ENCODE results near the gene MET.
A peak's percentile ranks its signal among the peaks of the same experiment; 100 is the strongest.

Gene MET

GRCh38 chr7:116708248-116708647, 36.3 kb downstream of the MET start:
- no peak for DNase-seq
- Histone ChIP-seq H3K27ac (peak overlapping the region; percentile 26), H3K36me3 (no peaks in the 10 kb centered on the region), H3K4me3 (ENCODE audit: low read depth, low read length) (no peak overlapping the region), H3K9me3 (ENCODE audit: severe bottlenecking) (no peaks in the 10 kb centered on the region), H3K27me3 (ENCODE audit: insufficient read depth, low read depth, severe bottlenecking) (no peaks in the 10 kb centered on the region)
- no peak for TF ChIP-seq CTCF (IDR thresholded peaks at IDR 0.05; ENCODE audit: low read depth, low read length)

GRCh38 chr7:116708861-116709260, 36.9 kb downstream of the MET start:
- DNase-seq = no peak
- no peak for TF ChIP-seq CTCF (IDR thresholded peaks at IDR 0.05; ENCODE audit: low read depth, low read length)
- Histone ChIP-seq H3K27ac (peak overlapping the region; percentile 26; the same call in 1 of the 2 replicates), H3K27me3 (ENCODE audit: insufficient read depth, low read depth, severe bottlenecking) (no peaks in the 10 kb centered on the region), H3K4me3 (ENCODE audit: low read depth, low read length) (no peak overlapping the region), H3K9me3 (ENCODE audit: severe bottlenecking) (no peaks in the 10 kb centered on the region), H3K36me3 (no peaks in the 10 kb centered on the region)

GRCh38 chr7:116709336-116709735, 37.3 kb downstream of the MET start:
- TF ChIP-seq CTCF (IDR thresholded peaks at IDR 0.05; ENCODE audit: low read depth, low read length) = no peak
- no peak for DNase-seq
- Histone ChIP-seq H3K27me3 (ENCODE audit: insufficient read depth, low read depth, severe bottlenecking) (no peaks in the 10 kb centered on the region), H3K4me3 (ENCODE audit: low read depth, low read length) (no peak overlapping the region), H3K9me3 (ENCODE audit: severe bottlenecking) (no peaks in the 10 kb centered on the region), H3K36me3 (no peaks in the 10 kb centered on the region), H3K27ac (no peak overlapping the region)

GRCh38 chr7:116710764-116711452, 38.9 kb downstream of the MET start:
- no peaks in the 10 kb centered on the region for H3K9me3 ChIP-seq (ENCODE audit: severe bottlenecking)
- no peaks in the 10 kb centered on the region for H3K36me3 ChIP-seq
- DNase-seq = no peak
- no peak overlapping the region for H3K27ac ChIP-seq
- no peaks in the 10 kb centered on the region for H3K27me3 ChIP-seq (ENCODE audit: insufficient read depth, low read depth, severe bottlenecking)
- no peak for TF ChIP-seq CTCF (IDR thresholded peaks at IDR 0.05; ENCODE audit: low read depth, low read length)
- no peak overlapping the region for H3K4me3 ChIP-seq (ENCODE audit: low read depth, low read length)

DNA sequence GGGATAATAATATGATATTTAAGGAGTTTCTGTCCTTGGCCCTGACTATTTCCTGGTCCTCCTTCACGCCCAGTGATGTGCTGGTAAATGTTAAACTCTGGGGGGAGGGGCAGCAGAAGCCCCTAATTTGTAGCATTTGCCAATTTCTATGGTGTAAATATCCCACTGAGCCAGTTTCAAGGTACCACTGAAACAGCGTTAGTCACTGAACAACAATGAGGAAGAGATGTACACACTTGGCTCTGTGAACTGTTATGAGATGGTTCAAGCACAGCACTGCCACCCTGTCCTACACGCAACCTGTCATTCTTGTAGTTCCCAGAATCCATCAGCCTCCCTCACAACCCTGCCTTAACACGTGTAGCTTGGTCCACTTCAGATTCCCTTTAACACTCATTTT, 39.8 kb downstream of the MET start:
- no peak for DNase-seq
- Histone ChIP-seq H3K27ac (no peak overlapping the region), H3K4me3 (ENCODE audit: low read depth, low read length) (no peak overlapping the region), H3K9me3 (ENCODE audit: severe bottlenecking) (no peaks in the 10 kb centered on the region), H3K27me3 (ENCODE audit: insufficient read depth, low read depth, severe bottlenecking) (no peaks in the 10 kb centered on the region), H3K36me3 (no peaks in the 10 kb centered on the region)
- TF ChIP-seq CTCF (IDR thresholded peaks at IDR 0.05; ENCODE audit: low read depth, low read length) = no peak

DNA sequence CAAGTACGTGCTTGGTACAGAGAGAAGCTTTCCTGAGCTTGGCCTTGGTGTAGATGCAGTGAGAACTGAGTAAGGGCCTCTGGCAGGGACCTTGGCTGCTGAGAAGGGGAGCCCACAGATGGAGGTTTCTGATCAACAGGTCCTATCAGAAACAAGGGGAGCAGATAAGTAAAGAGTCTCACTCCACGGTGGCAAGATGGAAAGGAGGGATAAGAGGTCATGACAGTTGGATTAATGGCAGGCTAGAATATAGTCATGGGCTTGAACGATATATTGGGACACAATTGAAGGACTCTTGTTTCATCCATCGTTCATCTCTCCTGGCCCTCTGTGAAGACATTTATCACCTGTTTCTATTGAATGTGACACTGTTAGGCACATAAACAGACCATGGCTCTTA, 41.5 kb downstream of the MET start:
- Histone ChIP-seq H3K27ac (no peak overlapping the region), H3K36me3 (no peaks in the 10 kb centered on the region), H3K27me3 (ENCODE audit: insufficient read depth, low read depth, severe bottlenecking) (no peaks in the 10 kb centered on the region), H3K9me3 (ENCODE audit: severe bottlenecking) (no peaks in the 10 kb centered on the region), H3K4me3 (ENCODE audit: low read depth, low read length) (no peak overlapping the region)
- no peak for TF ChIP-seq CTCF (IDR thresholded peaks at IDR 0.05; ENCODE audit: low read depth, low read length)
- DNase-seq = no peak
